Psoas muscle (tissue), 8 donors: ENCODE measurements around the gene ZNF660. TPM values are rescaled to one million over a fixed set of nuclear protein-coding genes. Genes with fewer than 3 reads are reported as not detected.
"Not testable (repeated sequence)": the region's sequence is repeated elsewhere in the genome, so short reads cannot be mapped to it uniquely, and the experiment has no call there.

Source experiments
- ATAC-seq, 4 donors: fragments of 200-7000 bp; cut with Tn5 transposase; one replicate each; pipeline ENCODE4 v1.9.1; 2020; ENCODE audit warnings: moderate library complexity in 3 of 4, mild to moderate bottlenecking in 2 of 4
- DNase-seq, 2 donors: peaks; one replicate each; pipeline ENCODE4 v3.0.0-alpha.2; 2020
- H3K27ac ChIP-seq: fragments of 200-600 bp; one replicate; pipeline ENCODE4 v1.8.0; 2022
- H3K27me3 ChIP-seq, 3 donors: fragments of 200-600 bp in 1 of 3; one replicate each; pipeline versions ENCODE4 v1.6.1 to v1.8.0; 2013 to 2022; ENCODE audit warnings: low read length in 2 of 3, mild to moderate bottlenecking in 2 of 3, moderate library complexity in 1 of 3; ENCODE audit not compliant: insufficient read depth in 3 of 3
- H3K36me3 ChIP-seq, 2 donors: fragments of 200-600 bp in 1 of 2; one replicate each; pipeline versions ENCODE4 v1.6.1 to v1.8.0; 2013 to 2022; ENCODE audit warnings: low read depth in 1 of 2, mild to moderate bottlenecking in 1 of 2, moderate library complexity in 1 of 2; ENCODE audit not compliant: insufficient read depth in 1 of 2
- H3K4me1 ChIP-seq: fragments of 200-600 bp; one replicate; pipeline ENCODE4 v1.8.0; 2022
- H3K4me3 ChIP-seq: fragments of 200-600 bp; one replicate; pipeline ENCODE4 v1.8.0; 2022; ENCODE audit warnings: mild to moderate bottlenecking
- H3K9me3 ChIP-seq: fragments of 200-600 bp; one replicate; pipeline ENCODE4 v1.8.0; 2022
- CTCF ChIP-seq: fragments of 200-600 bp; IDR thresholded peaks from one replicate; pipeline ENCODE4 v1.8.0; 2022; ENCODE audit warnings: antibody characterized with exemption
- WGBS, 3 donors: extraction: QIAGEN DNeasy Blood & Tissue Kit; methylation state at CpG; one replicate each; pipeline versions ENCODE4 v1.1.6 to v1.1.7; 2013; 5-methylcytosine and 5-hydroxymethylcytosine counted together
- intact Hi-C, 2 donors: fragments of 100-400 bp; cut with DNase I; formaldehyde crosslinking; loops; one replicate each; pipeline versions ENCODE4 v1.11.0 to v1.14.2; 2022
- long read RNA-seq, 2 donors: library from polyadenylated mRNA; unstranded; transcript quantifications; one replicate each; pipeline ENCODE4 v2.0.0, GENCODE V29; 2021
- polyA plus RNA-seq, 3 donors: library from polyadenylated mRNA; stranded (reverse); fragments of 200-250 nt; gene quantifications; one replicate each; pipeline ENCODE4 v1.2.3, GENCODE V29; 2013
- total RNA-seq, 4 donors: library from RNA; stranded (reverse); fragmentation: NEBNext Ultra II Directional in 2 of 4; extraction: Animal tissue kit (Norgen Biotek cat#: 25700) in 2 of 4; gene quantifications; one replicate each; pipeline versions ENCODE4 v1.2.1 to v1.2.4, GENCODE V29; 2021 to 2023
- donor health status: healthy with polysubstance abuse.
- donor health status: DM: no; HTN: no; CAD: no; lungs with moderate emphysema.
- donor health status: Bipolar disorder and iron deficiency.
- donor health status: healthy.
- donor health status: DM: yes; HTN: yes; CAD: no.
- donor health status: DM: no; HTN: no; CAD: no.
- donor health status: DM: no; HTN: no; CAD: no.
- donor health status: DM: yes; HTN: yes; CAD: no.

ZNF660 gene
- total RNA-seq (1 to 10 TPM in 1 of 4 donors, under 1 TPM in 3; 0.24 to 1.2 (median 0.74) TPM), polyA plus RNA-seq (under 1 TPM; 0.18 to 0.21 (median 0.18) TPM)
- long read RNA-seq, donor 1, result 0 reads
- long read RNA-seq, donor 2, result 0 reads

- peaks cover 0 to 4% of the 10 kb centered on the region in 2 donors for H3K36me3 ChIP-seq
- no peak for TF ChIP-seq CTCF
- no peaks in the 10 kb centered on the region for H3K9me3 ChIP-seq
- H3K27me3 ChIP-seq, result no peaks in the 10 kb centered on the region
- peak within 1 kb of the TSS; percentile 48 for H3K27ac ChIP-seq
- peak within 1 kb of the TSS; percentile 67 for H3K4me3 ChIP-seq
- intact Hi-C loops, result no loop called here
- 0 to 2% (median 1%) methylated on average over 40 to 41 of the region's 41 CpGs for WGBS, 3 donors
- ATAC-seq (peak; percentile 49 to 92 (median 84)), DNase-seq (peak; percentile 69 to 72)
- H3K4me1 ChIP-seq, result no peaks in the 10 kb centered on the region
Measured at GRCh38 chr3:44584646-44585501, at the start of gene ZNF660. TSS of gene ZNF660 (plus strand) at chr3:44584964. CDS start at chr3:44594194, 9,230 bp downstream.

GRCh38 chr3:44535364-44535763, 49.4 kb upstream of the ZNF660 start:
- Histone ChIP-seq H3K27ac (no peak overlapping the region), H3K4me3 (no peak overlapping the region), H3K4me1 (no peaks in the 10 kb centered on the region), H3K9me3 (peaks cover 3% of the 10 kb centered on the region), H3K36me3 (no peaks in the 10 kb centered on the region), H3K27me3 (peaks cover 0 to 23% (median 2%) of the 10 kb centered on the region in 3 donors)
- DNase-seq, result no peak
- no peak for ATAC-seq
- 0 to 3% (median 0%) methylated on average over 1 of the region's 1 CpG for WGBS, 3 donors
- intact Hi-C loops, result no loop called here
- TF ChIP-seq CTCF, result no peak

GRCh38 chr3:44544811-44545210, 40.0 kb upstream of the ZNF660 start:
- peaks cover 0 to 11% (median 2%) of the 10 kb centered on the region in 3 donors for H3K27me3 ChIP-seq
- H3K36me3 ChIP-seq, H3K9me3 ChIP-seq, H3K27ac ChIP-seq, intact Hi-C loops, H3K4me1 ChIP-seq, H3K4me3 ChIP-seq, DNase-seq, ATAC-seq: not testable (repeated sequence)
- WGBS, 3 donors, result 72 to 87% (median 79%) methylated on average over 1 of the region's 1 CpG

GRCh38 chr3:44554626-44555592, 29.9 kb upstream of the ZNF660 start, which contains the start of gene ZKSCAN7:
TSS of gene ZKSCAN7 (plus strand) at chr3:44555193. CDS start at chr3:44557048, 1,855 bp downstream.
- peak; percentile 64 to 75 for DNase-seq
- Histone ChIP-seq H3K4me3 (peak within 1 kb of the TSS; percentile 71), H3K36me3 (peaks cover 0 to 10% of the 10 kb centered on the region in 2 donors), H3K27ac (peak within 1 kb of the TSS; percentile 41), H3K9me3 (no peaks in the 10 kb centered on the region), H3K4me1 (peaks cover 7% of the 10 kb centered on the region), H3K27me3 (peaks cover 0 to 2% (median 0%) of the 10 kb centered on the region in 3 donors)
- no peak for TF ChIP-seq CTCF
- peak; percentile 64 to 91 (median 80) for ATAC-seq
- intact Hi-C loops, result no loop called here
- 4% methylated on average over 60 to 68 of the region's 68 CpGs for WGBS, 3 donors
